HG03159 (cell line): ENCODE data around the gene TCF15.
"Not testable (repeated sequence)": the region's sequence is repeated elsewhere in the genome, so short reads cannot be mapped to it uniquely, and the experiment has no call there.

Experiments
- ATAC-seq: cut with Tn5 transposase; IDR thresholded peaks from one replicate; pipeline ENCODE4 v1.9.1; 2021; ENCODE audit warnings: mild to moderate bottlenecking, moderate library complexity; ENCODE audit not compliant: unreplicated experiment

The TCF15 gene

GRCh38 chr20:584161-584970 is 25.7 kb downstream of the TCF15 start:
- ATAC-seq: no peak

GRCh38 chr20:582204-582603 is 27.9 kb downstream of the TCF15 start:
- ATAC-seq: no peak

- not testable (repeated sequence) for ATAC-seq
These were observed 31.0 kb downstream of the TCF15 start for GRCh38 chr20:578940-579690.

GRCh38 chr20:577167-577791 is 32.8 kb downstream of the TCF15 start:
- ATAC-seq: no peak

GRCh38 chr20:576156-576555 is 34.0 kb downstream of the TCF15 start:
- ATAC-seq: no peak

GRCh38 chr20:575230-575629 is 34.9 kb downstream of the TCF15 start:
- ATAC-seq: no peak

GRCh38 chr20:574297-574942 is 35.7 kb downstream of the TCF15 start:
- ATAC-seq: no peak

GRCh38 chr20:573414-574296 is 36.5 kb downstream of the TCF15 start:
- no peak for ATAC-seq

GRCh38 chr20:572727-573126 is 37.4 kb downstream of the TCF15 start:
- no peak for ATAC-seq

GRCh38 chr20:571754-572441 is 38.2 kb downstream of the TCF15 start:
- ATAC-seq: no peak

GRCh38 chr20:568673-569415 is 41.3 kb downstream of the TCF15 start:
- ATAC-seq: no peak

GRCh38 chr20:568097-568652 is 41.9 kb downstream of the TCF15 start:
- ATAC-seq: no peak

GRCh38 chr20:564192-564591 is 45.9 kb downstream of the TCF15 start:
- no peak for ATAC-seq

- ATAC-seq: no peak
These were observed 46.9 kb downstream of the TCF15 start for GRCh38 chr20:563187-563586.

- no peak for ATAC-seq
These were observed 47.7 kb downstream of the TCF15 start for GRCh38 chr20:562232-562897.

GRCh38 chr20:561437-562231 is 48.5 kb downstream of the TCF15 start:
- ATAC-seq: no peak

GRCh38 chr20:560680-561079 is 49.4 kb downstream of the TCF15 start:
- ATAC-seq: no peak
